HCT116 (cell line): ENCODE data around the gene GPLD1.
A peak's percentile ranks its signal among the peaks of the same experiment; 100 is the strongest.

ENCODE experiments used
- EZH2 ChIP-seq: fragments of 200-600 bp; sonication (generic); IDR thresholded peaks from 2 replicates; pipeline ENCODE4 v1.6.1; 2017; ENCODE audit warnings: antibody characterized with exemption, mixed run types
- EZH2phosphoT487 ChIP-seq: fragments of 200-600 bp; IDR thresholded peaks from 2 replicates; pipeline ENCODE4 v1.6.1; 2018; ENCODE audit warnings: antibody characterized with exemption, borderline replicate concordance
- JUND ChIP-seq: IDR thresholded peaks from 2 replicates; pipeline ENCODE4 v1.6.1; 2012
- MAX ChIP-seq: IDR thresholded peaks from 2 replicates; pipeline ENCODE4 v1.6.1; 2012
- POLR2A ChIP-seq: IDR thresholded peaks from 2 replicates; pipeline ENCODE4 v1.7.0; 2011; ENCODE audit warnings: borderline replicate concordance; ENCODE audit not compliant: insufficient read depth, insufficient read length; ENCODE audit errors: extremely low read depth
- POLR2AphosphoS5 ChIP-seq: IDR thresholded peaks from 2 replicates; pipeline ENCODE4 v1.6.1; 2011; ENCODE audit warnings: mild to moderate bottlenecking, low read depth, low read length, moderate library complexity
- REST ChIP-seq: IDR thresholded peaks from 2 replicates; pipeline ENCODE4 v1.6.1; 2012; ENCODE audit warnings: low read depth
- ZNF274 ChIP-seq: fragments of 200-500 bp; sonication (Bioruptor generic); IDR thresholded peaks from 2 replicates; pipeline ENCODE4 v1.6.1; 2014; ENCODE audit warnings: mild to moderate bottlenecking, low read depth, low read length, inconsistent platforms
- TF ChIP-seq, protein P1 (sequence below), 3 experiments: fragments of 200-600 bp in 1 of 3; sonication (generic) in 1 of 3; IDR thresholded peaks in 2 of 3; conservative IDR thresholded peaks in 1 of 3; 2 replicates each; pipeline ENCODE4 v1.5.1; 2012 to 2017; ENCODE audit warnings: low read depth in 2 of 3, low read length in 2 of 3, antibody characterized with exemption in 1 of 3, borderline replicate concordance in 1 of 3, control low read depth in 1 of 3, mild to moderate bottlenecking in 1 of 3, mixed read lengths in 1 of 3, mixed run types in 1 of 3, moderate library complexity in 1 of 3; ENCODE audit not compliant: insufficient read depth in 1 of 3

DNA sequence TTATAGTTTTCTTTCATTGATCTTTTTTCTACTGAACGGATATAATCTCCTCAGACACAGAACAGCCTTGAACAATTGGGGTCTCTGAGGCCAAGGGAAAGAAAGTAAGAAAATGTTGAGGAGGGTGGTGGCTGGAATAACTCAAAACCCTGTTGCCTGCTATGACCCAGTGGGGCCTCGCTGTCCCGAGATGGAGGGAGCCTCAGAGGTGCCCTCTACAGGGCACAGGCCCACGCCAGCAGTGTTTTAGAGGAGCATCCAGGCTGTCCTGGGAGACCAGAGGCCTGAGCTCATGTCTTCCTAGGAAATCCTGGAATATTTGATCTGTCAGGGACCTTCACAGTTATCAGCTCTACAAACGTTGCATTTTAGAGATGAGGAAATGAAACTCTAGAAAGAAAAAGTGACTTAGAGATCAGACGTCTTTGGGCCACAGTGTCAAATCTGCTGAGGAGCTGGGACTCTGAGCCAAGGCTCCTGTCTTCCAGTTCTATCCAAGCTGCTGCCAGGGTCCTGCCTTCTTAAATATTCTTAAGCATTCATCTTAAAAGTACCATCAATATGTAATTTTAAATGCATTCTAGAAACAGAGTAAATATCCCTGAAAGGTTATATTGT is 31.7 kb upstream of the GPLD1 start:
- TF ChIP-seq, protein P1, sequence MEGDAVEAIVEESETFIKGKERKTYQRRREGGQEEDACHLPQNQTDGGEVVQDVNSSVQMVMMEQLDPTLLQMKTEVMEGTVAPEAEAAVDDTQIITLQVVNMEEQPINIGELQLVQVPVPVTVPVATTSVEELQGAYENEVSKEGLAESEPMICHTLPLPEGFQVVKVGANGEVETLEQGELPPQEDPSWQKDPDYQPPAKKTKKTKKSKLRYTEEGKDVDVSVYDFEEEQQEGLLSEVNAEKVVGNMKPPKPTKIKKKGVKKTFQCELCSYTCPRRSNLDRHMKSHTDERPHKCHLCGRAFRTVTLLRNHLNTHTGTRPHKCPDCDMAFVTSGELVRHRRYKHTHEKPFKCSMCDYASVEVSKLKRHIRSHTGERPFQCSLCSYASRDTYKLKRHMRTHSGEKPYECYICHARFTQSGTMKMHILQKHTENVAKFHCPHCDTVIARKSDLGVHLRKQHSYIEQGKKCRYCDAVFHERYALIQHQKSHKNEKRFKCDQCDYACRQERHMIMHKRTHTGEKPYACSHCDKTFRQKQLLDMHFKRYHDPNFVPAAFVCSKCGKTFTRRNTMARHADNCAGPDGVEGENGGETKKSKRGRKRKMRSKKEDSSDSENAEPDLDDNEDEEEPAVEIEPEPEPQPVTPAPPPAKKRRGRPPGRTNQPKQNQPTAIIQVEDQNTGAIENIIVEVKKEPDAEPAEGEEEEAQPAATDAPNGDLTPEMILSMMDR (IDR thresholded peaks at IDR 0.05 in 2 of 3, conservative IDR thresholded peaks at IDR 0.05 in 1 of 3; ENCODE audit: borderline replicate concordance in 1 of 3, insufficient read depth in 1 of 3, low read depth in 2 of 3, low read length in 2 of 3): peak; percentile 50 to 94 (median 85); a peak in 5 of 6 replicates
- no peak for TF ChIP-seq POLR2AphosphoS5
- no peak for TF ChIP-seq MAX
- no peak for TF ChIP-seq REST
- TF ChIP-seq JUND: no peak
- no peak for TF ChIP-seq EZH2phosphoT487
- no peak for TF ChIP-seq POLR2A
- TF ChIP-seq EZH2: no peak
- no peak for TF ChIP-seq ZNF274
